A673 (cell line): Measurements from ENCODE around the gene ASPG. TPM values are rescaled to one million over a fixed set of nuclear protein-coding genes. Genes with fewer than 3 reads are reported as not detected.

Experiments
- BruUV-seq: library from RNA; stranded (reverse); fragments of 400-500 nt; replicated peaks from 2 replicates; lab custom pipeline; 2021; lab: Mats Ljungman, UMichigan
- CTCF ChIA-PET: fragments of 300-600 bp; sonication (Branson Sonifier 250); formaldehyde crosslinking; loops from one replicate; lab custom pipeline; 2022; ENCODE audit warnings: antibody characterized with exemption; lab: Charles Lee
- POLR2A ChIA-PET: fragments of 300-600 bp; sonication (Branson Sonifier 250); formaldehyde crosslinking; loops from one replicate; lab custom pipeline; 2022; ENCODE audit warnings: antibody characterized with exemption; ENCODE audit not compliant: low non-redundant PET; lab: Charles Lee
- DNase-seq: peaks from one replicate; pipeline ENCODE4 v3.0.0-alpha.2; 2015; ENCODE audit warnings: low spot score
- H3K27ac ChIP-seq: fragments of 200-600 bp; sonication (generic); 2 replicates; pipeline ENCODE4 v1.5.1; 2016; ENCODE audit warnings: mixed run types, low read depth, mild to moderate bottlenecking, mixed read lengths, antibody characterized with exemption, low read length; ENCODE audit not compliant: poor library complexity, severe bottlenecking
- H3K27me3 ChIP-seq: fragments of 200-600 bp; sonication (generic); replicated peaks from 2 replicates; pipeline ENCODE4 v1.6.1; 2017; ENCODE audit warnings: mixed run types, low read depth, mild to moderate bottlenecking, mixed read lengths, antibody characterized with exemption, low read length; ENCODE audit not compliant: insufficient read depth, poor library complexity
- H3K36me3 ChIP-seq: fragments of 200-600 bp; sonication (generic); 2 replicates; pipeline ENCODE4 v1.6.1; 2016; ENCODE audit warnings: mixed run types, mild to moderate bottlenecking, mixed read lengths, antibody characterized with exemption, low read length; ENCODE audit not compliant: insufficient read depth, poor library complexity, severe bottlenecking
- H3K4me1 ChIP-seq: fragments of 200-600 bp; sonication (generic); 2 replicates; pipeline ENCODE4 v1.6.1; 2017; ENCODE audit warnings: mixed run types, mild to moderate bottlenecking, mixed read lengths, antibody characterized with exemption, low read length; ENCODE audit not compliant: insufficient read depth, poor library complexity, severe bottlenecking
- H3K4me3 ChIP-seq: fragments of 200-600 bp; sonication (generic); 2 replicates; pipeline ENCODE4 v1.5.1; 2016; ENCODE audit warnings: low read depth, mixed run types, mild to moderate bottlenecking, mixed read lengths, low read length; ENCODE audit not compliant: poor library complexity, severe bottlenecking
- H3K9me3 ChIP-seq: fragments of 200-600 bp; sonication (generic); 2 replicates; pipeline ENCODE4 v1.6.1; 2016; ENCODE audit warnings: mixed run types, low read depth, mild to moderate bottlenecking, mixed read lengths, antibody characterized with exemption, low read length; ENCODE audit not compliant: poor library complexity, severe bottlenecking
- EZH2 ChIP-seq: fragments of 200-600 bp; sonication (generic); IDR thresholded peaks from 2 replicates; pipeline ENCODE4 v1.6.1; 2017; ENCODE audit warnings: borderline replicate concordance, low read depth, mild to moderate bottlenecking, mixed read lengths, antibody characterized with exemption, low read length; ENCODE audit not compliant: poor library complexity, severe bottlenecking
- intact Hi-C: fragments of 100-400 bp; cut with micrococcal nuclease; formaldehyde crosslinking; loops from one replicate; pipeline ENCODE4 v1.10.0; 2022; ENCODE audit not compliant: unreplicated experiment
- total RNA-seq: library from RNA; stranded (reverse); gene quantifications from 2 replicates; pipeline ENCODE4 v1.2.3, GENCODE V29; 2021
- TF ChIP-seq, protein P1 (sequence below): fragments of 300-800, 200-600 bp; sonication (generic); conservative IDR thresholded peaks from 2 replicates; pipeline ENCODE4 v1.5.1; 2017; ENCODE audit warnings: low read depth, mild to moderate bottlenecking, antibody characterized with exemption, low read length, moderate library complexity, mixed read lengths

Gene ASPG
- total RNA-seq, 1 experiment from 2014 or later, result not detected

DNA sequence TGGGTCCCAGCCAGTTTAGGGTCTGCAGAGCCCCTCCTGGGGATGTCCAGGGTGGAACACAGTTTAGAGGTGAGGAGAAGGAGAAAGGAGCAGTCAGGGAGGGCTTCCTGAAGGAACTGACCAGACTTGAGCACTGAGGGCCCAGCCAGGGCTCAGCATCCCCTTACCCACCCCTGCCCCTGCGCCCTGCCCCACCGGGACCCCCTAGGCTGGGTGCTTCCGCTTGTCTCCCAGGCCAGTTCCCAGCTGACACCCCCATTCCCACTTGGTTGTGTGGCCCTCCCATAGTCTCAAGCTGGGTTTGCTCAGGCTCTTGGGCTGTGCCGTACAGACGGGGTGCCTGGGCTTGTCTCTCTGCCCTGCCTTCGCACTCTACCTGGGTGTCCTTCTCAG lies 26.6 kb downstream of the ASPG start:
- intact Hi-C loops, result no loop called here
- DNase-seq, result no peak
- Histone ChIP-seq H3K27me3 (peaks cover 38% of the 10 kb centered on the region), H3K9me3 (no peaks in the 10 kb centered on the region), H3K4me1 (no peaks in the 10 kb centered on the region), H3K36me3 (no peaks in the 10 kb centered on the region), H3K27ac (no peak overlapping the region), H3K4me3 (no peak overlapping the region)
- no TSS peak for BruUV-seq
- TF ChIP-seq EZH2, result no peak
- TF ChIP-seq, protein P1, sequence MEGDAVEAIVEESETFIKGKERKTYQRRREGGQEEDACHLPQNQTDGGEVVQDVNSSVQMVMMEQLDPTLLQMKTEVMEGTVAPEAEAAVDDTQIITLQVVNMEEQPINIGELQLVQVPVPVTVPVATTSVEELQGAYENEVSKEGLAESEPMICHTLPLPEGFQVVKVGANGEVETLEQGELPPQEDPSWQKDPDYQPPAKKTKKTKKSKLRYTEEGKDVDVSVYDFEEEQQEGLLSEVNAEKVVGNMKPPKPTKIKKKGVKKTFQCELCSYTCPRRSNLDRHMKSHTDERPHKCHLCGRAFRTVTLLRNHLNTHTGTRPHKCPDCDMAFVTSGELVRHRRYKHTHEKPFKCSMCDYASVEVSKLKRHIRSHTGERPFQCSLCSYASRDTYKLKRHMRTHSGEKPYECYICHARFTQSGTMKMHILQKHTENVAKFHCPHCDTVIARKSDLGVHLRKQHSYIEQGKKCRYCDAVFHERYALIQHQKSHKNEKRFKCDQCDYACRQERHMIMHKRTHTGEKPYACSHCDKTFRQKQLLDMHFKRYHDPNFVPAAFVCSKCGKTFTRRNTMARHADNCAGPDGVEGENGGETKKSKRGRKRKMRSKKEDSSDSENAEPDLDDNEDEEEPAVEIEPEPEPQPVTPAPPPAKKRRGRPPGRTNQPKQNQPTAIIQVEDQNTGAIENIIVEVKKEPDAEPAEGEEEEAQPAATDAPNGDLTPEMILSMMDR, result no peak
- ChIA-PET CTCF (no interaction called here), POLR2A (interaction anchor here (0.6 kb wide), 1 partner anchor 78 kb away, joined by 3 read pairs; no protein-coding TSS in a partner anchor)

DNA sequence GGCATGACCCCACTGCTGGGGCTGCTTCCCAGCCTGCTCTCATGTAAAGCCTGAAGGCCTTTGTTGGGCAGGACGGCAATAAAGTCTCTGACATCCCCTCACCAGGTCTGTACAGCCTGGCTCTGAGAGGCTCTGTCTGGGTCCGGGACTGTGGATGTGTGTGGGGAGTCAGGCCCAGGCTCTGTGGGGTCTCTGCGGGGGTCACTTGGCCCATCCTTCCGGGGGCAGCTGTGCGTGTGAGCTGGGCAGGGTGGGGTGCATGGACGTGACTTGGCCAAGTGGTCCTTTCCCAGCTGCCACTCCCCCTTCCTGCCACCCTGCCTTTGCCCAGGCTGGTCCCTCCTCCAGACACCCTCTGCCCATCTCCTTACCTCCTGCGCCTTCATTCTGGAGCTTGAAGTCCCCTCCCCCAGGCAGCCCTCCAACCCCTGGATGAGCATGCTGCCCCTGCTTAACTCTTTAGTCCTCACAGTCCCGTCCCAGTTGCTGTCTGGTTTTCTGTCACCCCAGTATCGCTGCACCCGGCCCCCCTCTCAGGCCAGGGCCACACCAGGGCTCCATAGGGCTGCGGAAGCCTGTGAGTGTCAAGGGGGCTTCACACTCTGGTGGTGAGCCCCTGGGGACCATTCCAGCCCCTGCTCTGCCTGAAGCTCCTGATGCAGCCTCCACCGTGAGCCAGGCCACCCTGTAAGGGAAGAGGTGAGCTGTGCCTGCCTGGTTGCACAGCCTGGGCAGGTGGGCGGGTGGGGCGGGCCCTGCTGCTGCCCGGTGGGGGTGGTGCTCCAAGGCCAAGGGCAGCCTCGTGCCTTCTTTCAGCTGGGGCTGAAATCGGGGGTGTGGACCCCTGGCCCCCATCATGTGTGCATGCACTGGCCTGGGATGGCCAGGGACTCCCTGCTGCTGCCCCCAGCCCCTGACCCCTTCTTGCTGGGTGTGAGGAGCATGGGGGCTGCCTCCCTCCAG lies 27.4 kb downstream of the ASPG start:
- Histone ChIP-seq H3K27me3 (peaks cover 45% of the 10 kb centered on the region), H3K4me1 (no peaks in the 10 kb centered on the region), H3K9me3 (no peaks in the 10 kb centered on the region), H3K27ac (no peak overlapping the region), H3K4me3 (no peak overlapping the region), H3K36me3 (no peaks in the 10 kb centered on the region)
- intact Hi-C loops, result no loop called here
- CTCF ChIA-PET, result no interaction called here
- POLR2A ChIA-PET, result interaction anchor here (0.6 kb wide), 1 partner anchor 77 kb away, joined by 3 read pairs; no protein-coding TSS in a partner anchor
- no peak for TF ChIP-seq EZH2
- TF ChIP-seq, protein P1, result no peak
- no TSS peak for BruUV-seq
- DNase-seq, result no peak

DNA sequence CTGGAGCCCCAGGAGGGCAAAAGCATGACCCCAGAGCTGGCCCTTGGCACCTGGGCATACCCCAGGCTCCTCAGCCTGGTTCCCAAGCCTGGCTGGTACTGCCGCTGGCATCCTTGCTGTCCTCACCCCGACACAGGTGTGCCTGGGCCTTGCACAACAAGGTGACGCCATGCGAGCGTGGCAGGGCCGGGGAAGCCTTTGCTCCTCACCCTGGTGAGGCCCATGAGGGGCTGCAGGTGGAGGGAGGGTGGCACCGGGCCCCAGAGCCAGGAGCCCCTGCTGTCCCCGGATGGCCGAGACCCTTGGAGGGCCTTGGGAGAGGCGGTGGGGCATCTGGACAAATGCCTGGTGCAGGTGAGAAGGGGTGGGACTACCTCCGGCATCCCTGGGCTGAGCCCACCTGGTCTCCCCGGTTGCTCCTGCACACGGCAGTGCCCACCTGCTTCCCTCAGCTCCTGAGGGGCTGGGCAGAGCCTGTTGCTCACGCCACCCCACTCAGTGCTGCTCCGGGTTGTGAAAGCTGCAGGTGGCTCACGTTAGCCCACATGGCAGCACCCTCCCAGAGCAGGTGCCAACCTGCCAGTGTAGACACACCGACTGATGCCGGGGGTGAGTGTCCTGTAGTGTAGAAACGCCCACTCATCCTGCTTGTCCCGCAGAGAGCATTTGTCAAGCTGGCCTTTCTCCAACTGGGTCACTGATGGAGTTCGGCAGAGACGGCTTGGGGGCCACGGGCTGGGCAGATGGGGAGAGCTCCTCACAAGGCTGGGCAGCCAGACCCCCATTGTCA lies 28.3 kb downstream of the ASPG start:
- CTCF ChIA-PET, result no interaction called here
- peak; percentile 47 for TF ChIP-seq EZH2
- TF ChIP-seq, protein P1, result no peak
- H3K4me1 ChIP-seq, result no peaks in the 10 kb centered on the region
- POLR2A ChIA-PET, result no interaction called here
- no peak for DNase-seq
- BruUV-seq, result no TSS peak
- H3K9me3 ChIP-seq, result no peaks in the 10 kb centered on the region
- peaks cover 55% of the 10 kb centered on the region for H3K27me3 ChIP-seq
- intact Hi-C loops, result no loop called here
- H3K4me3 ChIP-seq, result no peak overlapping the region
- no peak overlapping the region for H3K27ac ChIP-seq
- no peaks in the 10 kb centered on the region for H3K36me3 ChIP-seq
